HCT116 (cell line): ENCODE measurements around the gene PCK2.

Experiments used
- ATF3 ChIP-seq: IDR thresholded peaks from 2 replicates; pipeline ENCODE4 v1.6.1; 2012
- CTCF ChIP-seq, 3 experiments: fragments of 200-600 bp in 1 of 3; sonication (generic) in 1 of 3; IDR thresholded peaks in 2 of 3; conservative IDR thresholded peaks in 1 of 3; 2 replicates each; pipeline ENCODE4 v1.5.1; 2012 to 2017; ENCODE audit warnings: low read depth in 2 of 3, low read length in 2 of 3, antibody characterized with exemption in 1 of 3, borderline replicate concordance in 1 of 3, control low read depth in 1 of 3, mild to moderate bottlenecking in 1 of 3, mixed read lengths in 1 of 3, mixed run types in 1 of 3, moderate library complexity in 1 of 3; ENCODE audit not compliant: insufficient read depth in 1 of 3
- EZH2 ChIP-seq: fragments of 200-600 bp; sonication (generic); IDR thresholded peaks from 2 replicates; pipeline ENCODE4 v1.6.1; 2017; ENCODE audit warnings: antibody characterized with exemption, mixed run types
- JUND ChIP-seq: IDR thresholded peaks from 2 replicates; pipeline ENCODE4 v1.6.1; 2012
- POLR2A ChIP-seq: IDR thresholded peaks from 2 replicates; pipeline ENCODE4 v1.7.0; 2011; ENCODE audit warnings: borderline replicate concordance; ENCODE audit not compliant: insufficient read depth, insufficient read length; ENCODE audit errors: extremely low read depth
- POLR2AphosphoS5 ChIP-seq: IDR thresholded peaks from 2 replicates; pipeline ENCODE4 v1.6.1; 2011; ENCODE audit warnings: mild to moderate bottlenecking, low read depth, low read length, moderate library complexity
- RAD21 ChIP-seq: IDR thresholded peaks from 2 replicates; pipeline ENCODE4 v1.6.1; 2012; ENCODE audit warnings: low read depth, mild to moderate bottlenecking
- SIN3A ChIP-seq: IDR thresholded peaks from 2 replicates; pipeline ENCODE4 v1.6.1; 2012; ENCODE audit warnings: low read depth
- SP1 ChIP-seq: IDR thresholded peaks from 2 replicates; pipeline ENCODE4 v1.6.1; 2012; ENCODE audit warnings: low read depth
- SRF ChIP-seq: IDR thresholded peaks from 2 replicates; pipeline ENCODE4 v1.6.1; 2012; ENCODE audit warnings: low read depth
- ZNF274 ChIP-seq: fragments of 200-500 bp; sonication (Bioruptor generic); IDR thresholded peaks from 2 replicates; pipeline ENCODE4 v1.6.1; 2014; ENCODE audit warnings: mild to moderate bottlenecking, low read depth, low read length, inconsistent platforms
- TF ChIP-seq, protein P1 (sequence below): IDR thresholded peaks from 2 replicates; pipeline ENCODE4 v1.6.1; 2012; ENCODE audit warnings: low read depth
- TF ChIP-seq, protein P2 (sequence below): IDR thresholded peaks from 2 replicates; pipeline ENCODE4 v1.6.1; 2012

DNA sequence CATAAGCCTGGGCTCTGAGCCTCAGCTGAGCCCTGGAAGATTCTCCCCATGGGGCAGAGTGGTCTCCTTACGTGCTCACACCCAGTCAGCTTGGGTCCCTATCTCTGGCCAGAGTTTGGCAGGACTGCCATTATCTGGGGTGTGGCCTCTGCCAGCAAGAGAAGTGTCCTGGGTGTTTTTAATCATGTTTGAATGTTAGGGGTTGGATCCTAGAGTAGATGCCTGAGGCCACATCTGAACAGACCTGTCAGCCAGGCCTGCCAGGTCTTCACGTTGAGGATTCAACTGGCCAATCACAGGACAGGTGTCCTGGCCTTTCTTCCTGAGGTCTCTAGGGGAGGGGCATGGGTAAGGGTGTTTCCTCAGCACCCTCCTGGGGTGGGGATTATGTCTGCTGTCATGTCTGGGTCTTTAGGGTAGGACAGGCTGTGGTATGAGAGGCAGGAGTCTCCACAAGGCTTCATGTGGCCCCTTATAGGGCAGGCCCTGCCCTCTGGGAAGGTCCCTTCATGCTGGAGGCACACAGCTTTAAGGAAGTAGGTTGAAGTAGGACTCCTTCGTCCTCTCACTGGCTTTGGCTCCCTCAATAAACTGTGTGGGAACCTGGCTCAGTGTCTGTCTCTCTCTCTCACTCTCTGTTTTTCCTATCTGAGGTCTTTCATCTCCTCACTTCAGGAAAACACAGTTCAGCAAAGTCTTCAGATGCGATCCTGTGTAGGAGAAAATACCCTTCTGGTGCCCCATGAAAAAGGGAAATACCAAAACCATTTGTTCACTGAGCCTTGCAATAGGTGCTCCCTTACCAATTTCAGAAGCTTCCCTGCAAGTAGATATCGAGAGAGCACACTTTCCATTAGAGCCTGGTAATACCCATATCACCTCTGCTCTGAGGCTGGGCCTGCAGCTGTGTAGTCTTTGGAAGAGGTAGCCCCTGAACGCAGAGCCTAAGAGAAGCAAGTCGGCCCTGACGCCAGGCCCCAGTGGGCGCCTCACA lies 29.6 kb downstream of the PCK2 start:
- TF ChIP-seq, protein P1, sequence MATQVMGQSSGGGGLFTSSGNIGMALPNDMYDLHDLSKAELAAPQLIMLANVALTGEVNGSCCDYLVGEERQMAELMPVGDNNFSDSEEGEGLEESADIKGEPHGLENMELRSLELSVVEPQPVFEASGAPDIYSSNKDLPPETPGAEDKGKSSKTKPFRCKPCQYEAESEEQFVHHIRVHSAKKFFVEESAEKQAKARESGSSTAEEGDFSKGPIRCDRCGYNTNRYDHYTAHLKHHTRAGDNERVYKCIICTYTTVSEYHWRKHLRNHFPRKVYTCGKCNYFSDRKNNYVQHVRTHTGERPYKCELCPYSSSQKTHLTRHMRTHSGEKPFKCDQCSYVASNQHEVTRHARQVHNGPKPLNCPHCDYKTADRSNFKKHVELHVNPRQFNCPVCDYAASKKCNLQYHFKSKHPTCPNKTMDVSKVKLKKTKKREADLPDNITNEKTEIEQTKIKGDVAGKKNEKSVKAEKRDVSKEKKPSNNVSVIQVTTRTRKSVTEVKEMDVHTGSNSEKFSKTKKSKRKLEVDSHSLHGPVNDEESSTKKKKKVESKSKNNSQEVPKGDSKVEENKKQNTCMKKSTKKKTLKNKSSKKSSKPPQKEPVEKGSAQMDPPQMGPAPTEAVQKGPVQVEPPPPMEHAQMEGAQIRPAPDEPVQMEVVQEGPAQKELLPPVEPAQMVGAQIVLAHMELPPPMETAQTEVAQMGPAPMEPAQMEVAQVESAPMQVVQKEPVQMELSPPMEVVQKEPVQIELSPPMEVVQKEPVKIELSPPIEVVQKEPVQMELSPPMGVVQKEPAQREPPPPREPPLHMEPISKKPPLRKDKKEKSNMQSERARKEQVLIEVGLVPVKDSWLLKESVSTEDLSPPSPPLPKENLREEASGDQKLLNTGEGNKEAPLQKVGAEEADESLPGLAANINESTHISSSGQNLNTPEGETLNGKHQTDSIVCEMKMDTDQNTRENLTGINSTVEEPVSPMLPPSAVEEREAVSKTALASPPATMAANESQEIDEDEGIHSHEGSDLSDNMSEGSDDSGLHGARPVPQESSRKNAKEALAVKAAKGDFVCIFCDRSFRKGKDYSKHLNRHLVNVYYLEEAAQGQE: no peak
- no peak for TF ChIP-seq CTCF (IDR thresholded peaks at IDR 0.05 in 2 of 3, conservative IDR thresholded peaks at IDR 0.05 in 1 of 3; ENCODE audit: borderline replicate concordance in 1 of 3, insufficient read depth in 1 of 3, low read depth in 2 of 3, low read length in 2 of 3)
- TF ChIP-seq, protein P2, sequence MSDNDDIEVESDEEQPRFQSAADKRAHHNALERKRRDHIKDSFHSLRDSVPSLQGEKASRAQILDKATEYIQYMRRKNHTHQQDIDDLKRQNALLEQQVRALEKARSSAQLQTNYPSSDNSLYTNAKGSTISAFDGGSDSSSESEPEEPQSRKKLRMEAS: no peak
- no peak for TF ChIP-seq SP1
- no peak for TF ChIP-seq POLR2AphosphoS5
- TF ChIP-seq EZH2: no peak
- no peak for TF ChIP-seq ZNF274
- no peak for TF ChIP-seq RAD21
- TF ChIP-seq POLR2A: no peak
- TF ChIP-seq JUND: no peak
- no peak for TF ChIP-seq SRF
- no peak for TF ChIP-seq SIN3A
- TF ChIP-seq ATF3: no peak
